ENCODE measurements around the gene IL17D. TPM values are rescaled to one million over a fixed set of nuclear protein-coding genes. Genes with fewer than 3 reads are reported as not detected.

The IL17D gene
- total RNA-seq, 2 experiments from 2014 or later = 0.47 TPM; not detected in 1

GRCh38 chr13:20691616-20692015, 11.9 kb upstream of the IL17D start:
- H3K4me3 Mint-ChIP-seq = no peak overlapping the region
- Histone ChIP-seq H3K4me1 (ENCODE audit: insufficient read depth, low read length) (no peaks in the 10 kb centered on the region), H3K9me3 (ENCODE audit: control insufficient read depth in 1 of 2, insufficient read depth in 1 of 2, low read length in 2 of 2) (no peaks in the 10 kb centered on the region), H3K4me3 (ENCODE audit: low read length) (no peak overlapping the region), H3K27me3 (ENCODE audit: control insufficient read depth in 1 of 2, insufficient read depth in 2 of 2, low read length in 2 of 2) (peaks cover 0 to 5% of the 10 kb centered on the region in 2 experiments), H3K27ac (ENCODE audit: low read depth in 1 of 2, low read length in 2 of 2) (no peak overlapping the region), H3K36me3 (ENCODE audit: insufficient read depth, low read length) (no peaks in the 10 kb centered on the region)
- no peak overlapping the region for H3K27ac Mint-ChIP-seq
- H3K36me3 Mint-ChIP-seq (ENCODE audit: low read depth) = peaks cover 6% of the 10 kb centered on the region
- peaks cover 7% of the 10 kb centered on the region for H3K27me3 Mint-ChIP-seq
- H3K9me3 Mint-ChIP-seq = no peaks in the 10 kb centered on the region
- no peaks in the 10 kb centered on the region for H3K4me1 Mint-ChIP-seq (ENCODE audit: low read depth)
- ChIA-PET CTCF (no interaction called here), POLR2A (no interaction called here)
- no peak for TF ChIP-seq CTCF (IDR thresholded peaks at IDR 0.05)
- ATAC-seq (ENCODE audit: poor library complexity) = no peak
- DNase-seq = no peak
- intact Hi-C loops (cut with DNase I, micrococcal nuclease) = no loop called here

- DNase-seq (no peak), ATAC-seq (ENCODE audit: poor library complexity) (no peak)
- Histone ChIP-seq H3K27me3 (ENCODE audit: control insufficient read depth in 1 of 2, insufficient read depth in 2 of 2, low read length in 2 of 2) (peaks cover 12 to 27% of the 10 kb centered on the region in 2 experiments), H3K4me3 (ENCODE audit: low read length) (no peak overlapping the region), H3K36me3 (ENCODE audit: insufficient read depth, low read length) (no peaks in the 10 kb centered on the region), H3K27ac (ENCODE audit: low read depth in 1 of 2, low read length in 2 of 2) (no peak overlapping the region), H3K4me1 (ENCODE audit: insufficient read depth, low read length) (no peaks in the 10 kb centered on the region), H3K9me3 (ENCODE audit: control insufficient read depth in 1 of 2, insufficient read depth in 1 of 2, low read length in 2 of 2) (no peaks in the 10 kb centered on the region)
- no peak overlapping the region for H3K27ac Mint-ChIP-seq
- peaks cover 47% of the 10 kb centered on the region for H3K27me3 Mint-ChIP-seq
- no peak overlapping the region for H3K4me3 Mint-ChIP-seq
- CTCF ChIA-PET = no interaction called here
- no peaks in the 10 kb centered on the region for H3K9me3 Mint-ChIP-seq
- no peaks in the 10 kb centered on the region for H3K4me1 Mint-ChIP-seq (ENCODE audit: low read depth)
- TF ChIP-seq CTCF (IDR thresholded peaks at IDR 0.05) = no peak
- intact Hi-C loops (cut with DNase I, micrococcal nuclease) = no loop called here
- POLR2A ChIA-PET = no interaction called here
- no peaks in the 10 kb centered on the region for H3K36me3 Mint-ChIP-seq (ENCODE audit: low read depth)
Measured at GRCh38 chr13:20696073-20696472, 7.4 kb upstream of the IL17D start.

GRCh38 chr13:20699715-20700114, 3.8 kb upstream of the IL17D start:
- DNase-seq = no peak
- no peak for ATAC-seq (ENCODE audit: poor library complexity)
- CTCF ChIA-PET = no interaction called here
- Histone ChIP-seq H3K4me1 (ENCODE audit: insufficient read depth, low read length) (peaks cover 13% of the 10 kb centered on the region), H3K27me3 (ENCODE audit: control insufficient read depth in 1 of 2, insufficient read depth in 2 of 2, low read length in 2 of 2) (peaks cover 18 to 44% of the 10 kb centered on the region in 2 experiments), H3K4me3 (ENCODE audit: low read length) (no peak overlapping the region), H3K36me3 (ENCODE audit: insufficient read depth, low read length) (no peaks in the 10 kb centered on the region), H3K27ac (ENCODE audit: low read depth in 1 of 2, low read length in 2 of 2) (no peak overlapping the region), H3K9me3 (ENCODE audit: control insufficient read depth in 1 of 2, insufficient read depth in 1 of 2, low read length in 2 of 2) (no peaks in the 10 kb centered on the region)
- Mint-ChIP-seq H3K4me3 (no peak overlapping the region), H3K9me3 (no peaks in the 10 kb centered on the region), H3K27me3 (peaks cover 61% of the 10 kb centered on the region), H3K4me1 (ENCODE audit: low read depth) (peaks cover 7% of the 10 kb centered on the region), H3K27ac (no peak overlapping the region), H3K36me3 (ENCODE audit: low read depth) (no peaks in the 10 kb centered on the region)
- no peak for TF ChIP-seq CTCF (IDR thresholded peaks at IDR 0.05)
- POLR2A ChIA-PET = no interaction called here
- intact Hi-C loops (cut with DNase I, micrococcal nuclease) = loop anchor here (5.0 to 10.0 kb wide), 4 partner anchors 175 to 595 kb away; partner anchors contain the start of genes CRYL1 (in 1 of the 2) and GJB2 (in 1 of the 2)

Measured in CD4-positive, alpha-beta T cell (primary cell).